HG03457 (cell line): ENCODE data around the gene DHX8.

Experiments used
- ATAC-seq: cut with Tn5 transposase; IDR thresholded peaks from one replicate; pipeline ENCODE4 v1.9.1; 2021; ENCODE audit warnings: moderate number of reproducible peaks; ENCODE audit not compliant: unreplicated experiment

DHX8 gene

DNA sequence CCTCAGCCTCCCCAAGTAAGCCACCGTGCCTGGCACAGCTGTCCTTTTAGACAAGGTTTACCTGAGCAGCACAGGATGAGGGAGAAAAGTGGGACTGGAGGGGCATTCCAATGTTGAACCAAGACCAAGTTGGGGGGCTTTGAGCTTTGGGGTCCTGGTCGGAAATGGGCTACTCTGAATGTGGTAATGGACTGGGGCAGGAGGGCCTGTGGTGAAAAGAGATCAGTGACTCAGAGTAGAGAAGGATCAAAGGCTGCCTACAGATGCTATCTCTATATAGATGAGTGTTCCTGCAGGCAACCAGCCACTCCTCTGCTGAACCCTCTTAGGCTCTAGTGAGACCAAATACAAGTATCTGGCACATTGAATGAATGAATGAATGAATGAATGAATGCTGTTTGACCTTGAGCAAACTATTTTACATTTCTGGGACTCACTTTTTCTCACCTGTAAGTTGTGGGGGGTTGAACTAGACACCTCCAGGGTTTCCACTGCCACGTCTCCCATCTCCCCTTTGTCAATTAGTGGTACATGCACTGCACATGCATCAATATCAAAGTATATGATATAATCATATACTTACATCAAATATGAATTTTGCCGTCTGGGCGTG, 88.7 kb downstream of the DHX8 start:
- no peak for ATAC-seq

DNA sequence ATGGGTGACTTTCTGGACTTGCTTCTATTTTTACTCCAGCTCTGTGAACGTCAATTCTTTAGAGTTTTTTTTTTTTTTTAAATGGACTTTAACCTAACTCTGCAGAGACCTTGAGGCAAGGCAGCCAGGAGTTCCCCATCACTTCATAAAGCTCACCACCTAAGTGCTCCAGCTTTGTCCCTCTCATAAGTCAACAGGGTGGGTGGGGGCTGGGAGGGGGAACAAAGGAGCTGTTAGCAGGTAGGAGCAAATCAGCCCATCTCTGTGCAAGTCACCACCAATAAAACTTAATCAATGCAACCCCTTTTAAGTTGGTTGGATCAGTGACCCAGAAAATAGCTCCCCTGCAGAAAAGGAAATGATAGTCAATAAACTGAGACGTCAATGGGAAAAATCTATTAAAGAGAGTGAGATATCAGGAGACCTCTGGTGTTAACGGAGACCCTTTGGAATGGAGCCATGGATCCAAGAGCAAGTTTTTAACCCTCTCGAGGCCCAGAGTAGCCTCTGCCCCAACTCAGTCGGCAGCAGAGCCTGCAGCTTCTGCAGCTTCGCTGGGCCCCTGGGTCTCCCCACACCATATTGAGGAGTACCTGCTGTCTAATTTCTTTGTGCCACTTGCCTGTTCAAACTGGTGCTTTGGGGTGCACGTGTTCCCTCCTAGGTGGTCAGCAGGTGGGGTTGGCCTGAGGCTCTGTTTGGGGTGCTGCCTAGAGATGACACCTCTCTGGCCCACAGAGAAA, 90.0 kb downstream of the DHX8 start:
- no peak for ATAC-seq

DNA sequence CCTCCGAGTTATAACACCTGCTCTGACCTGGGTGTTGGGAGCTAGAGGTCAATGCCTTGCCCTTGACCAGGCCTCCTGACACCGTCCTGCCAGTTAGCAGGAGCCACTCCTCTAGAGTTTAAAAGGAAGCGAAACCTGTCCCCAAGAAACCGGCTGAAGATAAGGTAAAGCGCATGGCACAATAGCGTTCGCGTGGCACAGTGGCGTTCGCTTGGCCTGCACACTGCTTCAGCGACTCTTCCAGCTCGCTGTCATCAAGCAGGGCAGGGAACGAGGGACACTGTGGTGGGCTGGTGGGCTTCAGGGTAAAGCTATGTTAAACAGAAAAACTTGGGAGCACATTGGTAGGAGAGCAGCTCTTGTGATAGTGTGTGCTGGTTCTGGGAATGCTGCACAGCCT, 90.6 kb downstream of the DHX8 start:
- ATAC-seq: no peak

DNA sequence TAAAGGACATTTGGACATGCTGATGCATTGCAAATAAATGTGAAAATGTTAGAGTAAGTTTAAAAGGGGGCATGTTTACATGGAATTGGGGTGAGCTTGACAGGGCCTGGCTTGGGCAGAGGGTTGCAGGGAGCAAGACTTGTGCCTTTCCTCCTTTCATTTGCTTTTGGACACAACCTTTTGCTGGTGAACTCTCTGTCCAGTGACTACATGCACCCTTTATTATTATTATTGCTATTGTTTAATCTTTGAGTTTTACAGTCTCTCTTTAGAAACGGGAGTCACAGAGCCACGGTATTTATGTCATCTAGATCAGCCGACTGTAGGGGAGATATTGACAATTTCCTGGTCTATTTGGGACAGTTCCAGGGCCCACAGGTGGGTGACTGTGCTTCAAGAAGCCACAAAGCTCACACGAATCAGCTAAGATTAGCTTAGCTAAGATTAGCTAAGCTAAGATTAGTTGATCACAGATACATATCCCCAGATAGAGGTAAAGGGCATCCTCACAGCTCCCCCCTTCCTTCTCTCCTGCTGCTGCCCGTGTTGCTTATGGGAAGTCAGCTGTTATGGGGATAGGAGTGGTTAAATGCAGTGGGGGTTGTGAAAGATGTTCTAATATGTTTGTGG, 91.2 kb downstream of the DHX8 start:
- no peak for ATAC-seq
